ENCODE measurements around the gene SLC45A2.
"Not testable (repeated sequence)": the region's sequence is repeated elsewhere in the genome, so short reads cannot be mapped to it uniquely, and the experiment has no call there.

Gene SLC45A2

DNA sequence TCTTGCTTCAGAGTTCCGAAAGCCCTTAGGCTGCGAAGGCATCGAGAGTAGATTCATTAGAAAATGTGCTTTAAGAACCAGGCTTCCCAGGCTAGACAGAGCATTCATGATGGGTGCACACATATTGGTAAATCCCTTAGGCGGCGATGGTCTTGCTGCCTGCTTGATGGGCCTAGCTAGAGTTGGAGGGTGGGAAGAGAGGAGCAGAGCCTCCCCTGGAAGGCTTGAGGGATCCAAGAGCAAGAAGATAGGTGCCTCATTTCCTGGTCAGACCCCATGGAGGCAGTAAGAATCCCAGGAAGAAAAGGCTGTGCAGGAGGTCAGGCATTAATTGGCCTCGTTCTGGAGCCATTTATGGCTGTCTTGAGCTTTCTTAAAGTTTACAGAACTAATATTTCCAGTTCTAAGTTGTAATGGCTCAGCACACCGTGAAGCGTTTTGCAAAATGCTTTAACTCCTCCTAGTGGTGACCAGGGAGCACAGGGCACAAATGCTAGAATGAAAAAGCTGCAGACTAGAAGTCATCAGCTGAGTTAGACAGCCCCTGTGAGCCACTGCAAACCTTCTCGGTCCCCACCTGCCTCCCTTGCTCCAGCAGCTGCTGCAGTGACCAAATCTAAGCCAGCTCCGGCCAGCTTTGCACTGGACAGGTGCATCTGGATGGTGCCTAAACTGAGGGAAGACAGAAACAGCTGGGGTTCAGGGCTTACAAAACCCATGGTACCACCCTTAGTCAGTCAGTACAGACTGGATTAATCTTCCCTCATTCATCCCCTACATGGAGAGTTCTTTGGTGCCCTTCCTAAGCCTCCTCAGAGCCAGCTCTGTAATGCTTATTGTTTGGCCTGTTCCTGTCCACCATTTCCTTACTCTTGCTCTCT, 14.7 kb downstream of the SLC45A2 start:
- no peak for DNase-seq (ENCODE audit: low read depth, low spot score)

DNA sequence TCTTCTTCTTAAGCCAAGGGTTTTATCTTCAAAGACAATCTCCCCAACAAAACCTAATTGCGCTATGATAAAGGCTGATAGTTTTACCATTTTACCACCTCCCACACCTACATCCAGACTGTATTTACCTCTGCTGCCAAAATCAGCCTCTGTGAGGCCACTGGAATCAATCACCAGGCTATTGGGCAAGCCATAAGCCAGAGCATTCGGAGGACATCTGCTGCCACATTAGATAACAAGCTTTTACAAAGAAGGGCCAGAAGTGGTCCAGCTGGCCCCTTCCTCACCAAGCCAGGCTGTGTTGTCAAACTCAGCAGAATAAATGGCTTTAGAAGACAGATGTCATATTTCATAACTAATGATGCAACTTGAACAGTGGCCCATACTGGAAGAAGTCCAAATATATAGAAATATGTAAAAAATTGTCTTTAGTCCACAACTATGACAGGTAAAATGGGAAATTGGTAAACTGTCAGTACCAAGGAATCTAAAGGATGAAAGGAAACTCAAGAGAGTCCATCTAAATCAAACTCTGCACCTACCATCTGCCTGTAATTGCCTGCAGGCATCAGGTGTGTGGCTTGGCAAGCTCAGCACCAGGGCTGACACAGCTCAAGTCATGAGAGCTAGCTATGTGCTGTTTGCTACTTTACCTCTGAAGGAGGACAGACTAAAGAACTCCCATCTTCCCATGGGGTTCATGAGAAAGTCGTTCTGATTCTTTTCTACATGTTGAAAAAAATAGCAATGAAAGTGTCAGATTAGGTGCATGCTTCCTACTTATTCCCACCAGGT, 16.1 kb downstream of the SLC45A2 start:
- no peak for DNase-seq (ENCODE audit: low read depth, low spot score)

DNA sequence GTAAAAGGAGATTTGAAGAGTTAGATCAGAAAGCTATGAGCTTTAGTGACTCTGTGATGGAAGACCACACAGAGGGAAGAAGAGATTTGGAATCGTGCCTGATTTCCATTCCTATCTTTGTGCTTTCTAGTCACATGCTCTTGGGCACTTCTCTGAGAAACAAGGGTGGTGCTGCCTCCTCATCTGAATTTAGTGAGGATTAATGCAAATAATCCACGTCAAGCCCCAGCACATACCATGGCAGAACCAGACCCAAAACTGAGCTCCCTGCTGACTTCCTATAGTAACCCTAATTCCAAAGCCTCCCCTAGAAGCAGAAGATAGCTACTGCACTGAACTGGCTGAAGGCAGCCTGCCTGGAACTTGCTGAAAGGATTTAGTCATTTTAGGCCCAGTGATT, 17.7 kb downstream of the SLC45A2 start:
- no peak for DNase-seq (ENCODE audit: low read depth, low spot score)

DNA sequence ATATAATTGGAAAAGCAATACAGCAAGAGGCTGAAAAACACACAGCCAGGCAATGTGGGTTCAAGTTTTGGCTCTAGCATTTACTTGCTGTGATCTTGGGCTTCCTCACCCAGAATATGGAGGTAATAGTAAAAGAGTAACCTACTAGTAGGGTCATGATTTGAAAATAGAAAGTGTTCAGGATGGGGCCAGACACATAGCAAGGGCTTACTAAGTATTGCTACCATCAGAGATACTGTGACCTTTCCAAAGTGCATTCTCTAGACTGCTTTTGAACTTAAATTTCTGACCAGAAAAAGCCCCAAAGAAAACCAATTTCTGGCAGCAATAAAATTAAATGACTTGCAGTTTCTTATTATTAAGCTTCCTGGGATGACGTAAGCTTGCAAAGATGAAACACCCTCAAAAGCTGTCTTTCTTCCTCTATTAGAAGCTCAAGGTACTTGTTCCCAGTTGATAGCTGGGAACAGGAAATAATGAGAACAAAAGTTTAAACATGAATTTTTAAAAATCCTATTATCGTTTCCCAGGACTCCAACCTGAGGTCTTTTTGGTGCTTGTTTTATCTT, 20.3 kb downstream of the SLC45A2 start:
- no peak for DNase-seq (ENCODE audit: low read depth, low spot score)

DNA sequence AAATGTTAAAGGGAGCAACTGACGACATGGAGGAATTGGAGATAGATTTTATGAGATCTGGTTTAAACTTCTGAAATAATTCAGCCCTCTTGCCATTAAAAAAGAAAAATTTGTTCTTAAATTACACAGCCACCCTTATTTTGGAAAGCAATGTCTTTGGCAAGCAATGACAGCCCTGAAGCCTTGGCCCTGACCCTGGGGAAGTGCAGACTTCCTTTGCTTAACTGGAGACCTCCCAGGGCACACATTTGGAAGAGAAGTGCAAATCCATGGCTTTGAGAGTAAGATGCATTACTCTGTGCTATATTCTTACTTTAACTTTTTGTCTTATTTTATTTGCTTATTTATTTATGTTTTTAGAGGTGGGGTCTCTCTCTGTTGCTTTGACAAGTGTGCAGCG, 26.3 kb downstream of the SLC45A2 start:
- DNase-seq (ENCODE audit: low read depth, low spot score): no peak

DNA sequence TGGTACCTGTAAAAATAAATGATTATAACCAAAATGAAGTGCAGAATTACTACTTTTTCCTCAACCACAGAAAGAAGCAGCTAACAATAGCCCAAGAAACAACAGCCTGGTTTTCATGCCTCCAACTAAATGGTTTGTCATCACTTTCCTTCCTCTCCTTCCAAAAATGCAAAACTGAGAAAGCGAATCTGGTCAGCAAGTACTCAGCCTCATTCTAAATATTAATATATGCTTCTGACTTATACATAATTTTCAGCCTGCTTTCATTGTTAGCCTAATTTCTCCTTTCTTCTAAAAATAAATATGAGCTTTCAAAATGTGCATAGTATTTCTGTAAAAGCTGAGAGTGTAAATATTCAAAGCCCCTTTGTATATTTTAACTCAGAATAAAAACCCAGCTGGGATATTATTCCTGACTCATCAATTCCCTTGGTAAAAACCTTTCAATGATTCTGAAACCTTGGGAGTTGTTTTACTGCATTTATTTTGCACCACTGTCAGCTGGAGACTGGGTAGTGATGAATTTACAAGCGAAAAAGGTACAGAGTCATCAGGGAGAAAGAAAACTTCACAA, 26.8 kb downstream of the SLC45A2 start:
- no peak for DNase-seq (ENCODE audit: low read depth, low spot score)

DNA sequence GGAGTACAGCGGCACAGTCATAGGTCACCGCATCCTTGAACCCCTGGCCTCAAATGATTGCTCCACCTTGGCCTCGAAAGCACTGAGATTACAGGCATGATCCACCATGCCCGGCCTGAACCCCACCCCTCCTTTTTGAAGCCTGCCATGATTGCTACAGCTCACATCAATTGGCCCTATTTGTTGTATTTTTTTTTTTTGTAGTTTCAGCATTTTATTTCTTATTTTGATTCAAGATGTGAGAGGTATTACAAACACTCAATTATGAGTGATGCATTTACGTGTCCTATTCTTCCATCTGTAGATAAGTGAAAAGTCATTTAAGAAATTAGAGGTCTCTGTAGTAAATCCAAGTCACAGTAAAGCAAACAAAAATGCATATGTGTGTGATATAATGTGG, 32.3 kb downstream of the SLC45A2 start:
- not testable (repeated sequence) for DNase-seq (ENCODE audit: low read depth, low spot score)

DNA sequence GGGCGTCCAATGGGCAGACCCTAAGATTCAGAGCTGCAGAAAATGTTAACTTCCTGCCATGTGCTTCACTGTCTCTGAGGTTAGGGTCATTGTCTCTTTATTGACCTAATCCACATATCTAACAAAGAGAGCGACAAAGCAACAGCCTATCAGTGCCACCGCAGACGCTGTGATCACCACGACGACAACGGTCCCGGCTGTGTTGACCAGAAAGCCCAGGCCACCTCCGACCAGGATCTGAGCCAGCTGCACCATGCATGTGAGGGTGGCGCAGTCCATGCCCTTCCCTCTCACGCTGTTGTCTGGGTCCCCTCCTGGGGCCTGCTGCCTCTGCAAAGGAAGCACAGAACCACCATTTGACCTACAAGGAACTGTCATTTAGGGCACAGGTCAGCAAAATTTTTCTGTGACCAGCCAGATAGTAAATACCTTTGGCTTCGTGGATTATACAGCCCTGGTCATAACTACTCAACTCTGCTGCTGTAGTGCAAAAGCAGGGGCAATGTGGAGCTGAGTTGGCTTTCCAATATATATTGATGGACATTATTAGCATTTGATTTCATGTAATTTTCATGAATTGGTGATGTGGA, 39.9 kb downstream of the SLC45A2 start:
- no peak for DNase-seq (ENCODE audit: low read depth, low spot score)

DNA sequence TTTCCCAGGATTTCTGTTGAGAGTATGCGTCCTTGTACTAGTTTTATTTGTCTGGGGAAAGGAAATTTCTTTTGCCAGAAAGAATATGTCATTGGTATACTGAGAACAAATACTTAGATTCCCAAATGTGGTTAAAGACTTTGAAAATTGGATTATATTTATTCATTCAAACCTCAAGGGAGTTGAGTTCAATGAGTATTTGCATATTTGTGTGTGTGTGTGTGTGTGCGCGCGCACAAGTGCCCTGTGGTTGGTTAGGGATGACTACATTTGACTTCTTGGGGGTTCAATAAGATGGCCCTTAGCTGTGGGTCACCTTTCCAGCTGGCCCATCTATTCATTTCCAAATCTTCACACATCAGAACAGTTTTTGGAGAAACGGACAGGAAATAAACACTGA, 43.4 kb downstream of the SLC45A2 start:
- DNase-seq (ENCODE audit: low read depth, low spot score): no peak

DNA sequence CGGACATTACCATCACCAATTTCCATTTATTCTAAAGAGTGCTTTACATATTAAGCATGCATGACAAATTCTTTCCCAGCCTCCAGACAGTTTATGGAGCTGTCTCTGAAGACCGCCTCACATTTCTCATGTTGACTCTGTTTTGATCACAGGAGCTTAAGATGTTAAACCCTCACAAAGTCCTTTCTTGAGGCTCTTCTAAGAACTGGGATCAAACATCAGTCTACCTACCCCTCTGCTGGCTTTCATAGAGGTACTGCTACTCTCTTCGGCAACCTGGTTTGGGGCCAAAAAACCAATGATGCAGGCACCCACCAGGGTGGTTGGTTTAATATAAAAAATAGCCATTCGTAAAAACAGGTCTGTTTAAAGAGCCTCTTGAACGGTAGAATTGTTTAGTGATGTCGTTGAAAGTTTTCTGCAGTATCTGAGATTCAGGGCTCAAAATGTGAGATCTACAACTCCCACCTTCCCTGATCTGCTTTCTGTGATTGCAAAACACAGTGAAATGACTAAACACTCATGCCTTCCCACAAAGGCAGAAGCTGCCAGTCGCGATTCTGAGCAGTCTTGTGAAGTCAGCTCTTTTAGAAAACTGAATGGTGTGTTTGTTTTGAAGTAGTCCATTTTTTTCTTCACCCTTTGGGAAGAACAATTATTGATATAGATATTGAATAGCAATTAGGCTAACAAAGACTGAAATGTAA, 44.8 kb downstream of the SLC45A2 start:
- DNase-seq (ENCODE audit: low read depth, low spot score): no peak

DNA sequence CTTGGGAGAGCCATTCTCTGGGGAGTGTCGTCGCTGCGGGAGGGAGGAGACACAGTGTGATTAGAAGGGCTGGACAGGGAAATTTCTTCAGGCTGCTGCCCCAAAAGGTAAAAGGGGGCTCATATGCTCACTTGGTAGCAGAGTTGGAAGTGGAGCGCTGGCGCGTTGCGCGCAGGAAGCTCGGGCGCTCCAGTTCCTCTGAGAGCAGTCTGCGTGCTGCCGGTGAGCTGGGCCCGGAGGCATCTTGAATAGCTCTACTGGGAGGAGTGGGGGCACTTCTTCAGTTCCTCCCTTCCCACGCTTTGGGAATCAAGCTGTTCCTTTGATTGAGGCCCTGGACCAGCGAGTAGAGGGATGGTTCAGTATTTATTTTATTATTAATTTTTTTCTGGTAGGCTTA, 45.6 kb downstream of the SLC45A2 start:
- no peak for DNase-seq (ENCODE audit: low read depth, low spot score)

DNA sequence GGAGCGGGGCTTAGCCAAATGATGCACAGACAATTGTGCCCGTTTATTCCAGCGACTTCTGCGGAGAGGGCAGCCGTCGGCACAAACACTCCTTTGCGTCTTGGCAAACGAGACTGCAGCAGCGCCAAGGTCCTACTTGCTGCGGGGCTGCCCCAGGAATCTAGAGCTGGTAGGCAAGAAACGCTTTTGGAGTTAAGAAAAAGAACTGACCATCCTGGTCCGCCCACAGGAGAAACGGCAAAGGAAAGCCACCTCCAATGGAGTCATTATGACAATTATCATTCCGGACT, 46.0 kb downstream of the SLC45A2 start:
- no peak for DNase-seq (ENCODE audit: low read depth, low spot score)

DNA sequence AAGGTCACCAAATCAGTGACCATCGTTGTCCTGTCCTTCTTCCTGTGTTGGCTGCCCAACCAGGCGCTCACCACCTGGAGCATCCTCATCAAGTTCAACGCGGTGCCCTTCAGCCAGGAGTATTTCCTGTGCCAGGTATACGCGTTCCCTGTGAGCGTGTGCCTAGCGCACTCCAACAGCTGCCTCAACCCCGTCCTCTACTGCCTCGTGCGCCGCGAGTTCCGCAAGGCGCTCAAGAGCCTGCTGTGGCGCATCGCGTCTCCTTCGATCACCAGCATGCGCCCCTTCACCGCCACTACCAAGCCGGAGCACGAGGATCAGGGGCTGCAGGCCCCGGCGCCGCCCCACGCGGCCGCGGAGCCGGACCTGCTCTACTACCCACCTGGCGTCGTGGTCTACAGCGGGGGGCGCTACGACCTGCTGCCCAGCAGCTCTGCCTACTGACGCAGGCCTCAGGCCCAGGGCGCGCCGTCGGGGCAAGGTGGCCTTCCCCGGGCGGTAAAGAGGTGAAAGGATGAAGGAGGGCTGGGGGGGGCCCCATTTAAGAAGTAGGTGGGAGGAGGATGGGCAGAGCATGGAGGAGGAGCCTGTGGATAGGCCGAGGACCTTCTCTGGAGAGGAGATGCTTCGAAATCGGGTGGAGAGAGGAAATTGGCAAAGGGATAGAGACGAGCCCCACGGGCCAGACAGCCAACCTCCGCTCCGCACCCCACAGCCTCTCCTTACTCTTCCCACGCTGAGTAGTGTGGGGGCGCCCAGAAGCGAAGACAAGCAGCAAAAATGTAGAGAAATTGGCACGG, 46.6 kb downstream of the SLC45A2 start:
- DNase-seq (ENCODE audit: low read depth, low spot score): no peak

DNA sequence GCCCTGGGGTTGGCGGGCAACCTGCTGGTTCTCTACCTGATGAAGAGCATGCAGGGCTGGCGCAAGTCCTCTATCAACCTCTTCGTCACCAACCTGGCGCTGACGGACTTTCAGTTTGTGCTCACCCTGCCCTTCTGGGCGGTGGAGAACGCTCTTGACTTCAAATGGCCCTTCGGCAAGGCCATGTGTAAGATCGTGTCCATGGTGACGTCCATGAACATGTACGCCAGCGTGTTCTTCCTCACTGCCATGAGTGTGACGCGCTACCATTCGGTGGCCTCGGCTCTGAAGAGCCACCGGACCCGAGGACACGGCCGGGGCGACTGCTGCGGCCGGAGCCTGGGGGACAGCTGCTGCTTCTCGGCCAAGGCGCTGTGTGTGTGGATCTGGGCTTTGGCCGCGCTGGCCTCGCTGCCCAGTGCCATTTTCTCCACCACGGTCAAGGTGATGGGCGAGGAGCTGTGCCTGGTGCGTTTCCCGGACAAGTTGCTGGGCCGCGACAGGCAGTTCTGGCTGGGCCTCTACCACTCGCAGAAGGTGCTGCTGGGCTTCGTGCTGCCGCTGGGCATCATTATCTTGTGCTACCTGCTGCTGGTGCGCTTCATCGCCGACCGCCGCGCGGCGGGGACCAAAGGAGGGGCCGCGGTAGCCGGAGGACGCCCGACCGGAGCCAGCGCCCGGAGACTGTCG, 47.3 kb downstream of the SLC45A2 start:
- no peak for DNase-seq (ENCODE audit: low read depth, low spot score)

DNA sequence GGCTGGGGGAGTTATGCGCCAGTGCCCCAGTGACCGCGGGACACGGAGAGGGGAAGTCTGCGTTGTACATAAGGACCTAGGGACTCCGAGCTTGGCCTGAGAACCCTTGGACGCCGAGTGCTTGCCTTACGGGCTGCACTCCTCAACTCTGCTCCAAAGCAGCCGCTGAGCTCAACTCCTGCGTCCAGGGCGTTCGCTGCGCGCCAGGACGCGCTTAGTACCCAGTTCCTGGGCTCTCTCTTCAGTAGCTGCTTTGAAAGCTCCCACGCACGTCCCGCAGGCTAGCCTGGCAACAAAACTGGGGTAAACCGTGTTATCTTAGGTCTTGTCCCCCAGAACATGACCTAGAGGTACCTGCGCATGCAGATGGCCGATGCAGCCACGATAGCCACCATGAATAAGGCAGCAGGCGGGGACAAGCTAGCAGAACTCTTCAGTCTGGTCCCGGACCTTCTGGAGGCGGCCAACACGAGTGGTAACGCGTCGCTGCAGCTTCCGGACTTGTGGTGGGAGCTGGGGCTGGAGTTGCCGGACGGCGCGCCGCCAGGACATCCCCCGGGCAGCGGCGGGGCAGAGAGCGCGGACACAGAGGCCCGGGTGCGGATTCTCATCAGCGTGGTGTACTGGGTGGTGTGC, 48.0 kb downstream of the SLC45A2 start, which contains the start of gene RXFP3:
Gene RXFP3, plus strand, starts transcription at position 6 of the 636 bp plus-strand sequence. Its CDS starts 355 bp downstream, at position 361.
- DNase-seq (ENCODE audit: low read depth, low spot score): no peak

DNA sequence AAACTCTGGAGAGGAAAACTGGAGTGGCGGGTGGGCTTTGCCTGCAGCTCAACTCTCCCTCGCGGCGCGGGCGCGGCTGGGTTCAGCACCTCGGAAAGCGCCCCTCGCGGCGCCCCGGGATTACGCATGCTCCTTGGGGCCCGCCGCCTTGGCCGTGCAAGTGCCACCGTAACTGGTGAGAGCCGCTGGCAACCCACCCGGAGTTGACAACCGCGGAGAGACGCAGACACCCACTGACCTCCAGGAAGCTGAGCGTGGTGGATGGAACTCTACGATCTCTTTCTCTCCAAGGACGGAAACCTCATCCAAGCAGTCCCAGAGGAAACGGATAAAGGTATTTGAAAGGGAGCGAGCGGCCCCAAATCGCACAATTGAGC, 48.5 kb downstream of the SLC45A2 start:
- no peak for DNase-seq (ENCODE audit: low read depth, low spot score)

DNA sequence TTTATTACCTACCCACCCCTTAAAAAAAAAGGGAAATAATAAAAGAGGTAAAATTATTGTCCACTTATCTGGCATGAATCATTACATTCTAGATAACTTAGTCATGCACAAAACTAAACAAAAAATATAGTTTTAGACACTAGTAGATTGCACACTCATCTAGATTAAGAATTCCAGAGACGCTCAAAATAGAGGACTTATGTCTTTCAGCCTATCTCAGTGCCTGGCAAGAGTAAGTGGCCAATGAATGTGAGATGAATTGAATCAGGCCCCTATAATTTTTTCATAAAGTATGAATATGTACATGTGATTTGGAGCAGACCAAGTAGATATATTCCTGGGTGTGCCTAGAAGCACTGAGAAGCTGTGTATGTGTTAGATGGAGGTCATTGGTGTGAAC, 50.3 kb downstream of the SLC45A2 start:
- DNase-seq (ENCODE audit: low read depth, low spot score): no peak

DNA sequence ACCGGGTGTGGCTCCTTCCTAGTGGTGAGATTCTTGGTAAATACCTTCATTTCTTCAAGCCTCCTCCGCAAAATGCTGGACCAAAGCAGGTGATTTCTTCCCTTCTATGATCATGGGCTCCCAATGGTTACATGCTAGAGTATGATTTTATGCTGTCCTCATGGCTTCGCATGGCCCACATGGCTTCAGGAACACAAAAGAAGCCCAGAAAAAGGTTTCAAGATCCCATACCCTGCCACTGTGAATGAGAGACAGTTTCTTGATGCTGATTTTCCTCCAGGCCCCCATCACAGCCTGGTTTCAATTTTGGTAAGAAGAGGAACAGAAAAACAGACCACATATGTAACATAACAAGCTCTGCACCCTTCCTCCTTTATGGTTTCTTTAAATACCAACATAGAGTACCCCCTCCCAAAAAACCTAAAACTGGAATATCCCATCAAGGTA, 50.7 kb downstream of the SLC45A2 start:
- no peak for DNase-seq (ENCODE audit: low read depth, low spot score)

DNA sequence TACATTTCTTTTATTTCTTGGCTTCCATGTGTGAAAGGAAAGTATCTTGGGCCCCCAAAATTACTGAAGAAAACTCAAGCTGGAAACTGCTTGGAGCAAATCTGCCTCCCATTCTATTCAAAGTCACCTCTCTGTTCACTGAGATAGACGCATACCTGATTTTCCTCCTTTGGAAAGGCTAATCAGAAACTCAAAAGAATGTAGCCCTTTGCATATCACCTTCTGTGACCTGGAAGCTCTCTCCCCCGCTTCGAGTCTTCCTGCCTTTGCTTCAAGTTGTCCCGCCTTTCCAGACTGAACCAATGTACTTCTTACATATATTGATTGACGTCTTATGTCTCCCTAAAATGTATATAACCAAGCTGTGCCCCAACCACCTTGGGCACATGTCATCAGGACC, 53.4 kb downstream of the SLC45A2 start:
- DNase-seq (ENCODE audit: low read depth, low spot score): no peak
